Bronchial epithelial cell (primary cell): Measurements from ENCODE around the gene RHBDL2. TPM values are rescaled to one million over a fixed set of nuclear protein-coding genes. Genes with fewer than 3 reads are reported as not detected.
A peak's percentile ranks its signal among the peaks of the same experiment; 100 is the strongest.
"Not testable (repeated sequence)": the region's sequence is repeated elsewhere in the genome, so short reads cannot be mapped to it uniquely, and the experiment has no call there.

Source experiments
- DNase-seq: peaks from one replicate; pipeline ENCODE4 v3.0.0-alpha.2; 2010; ENCODE audit warnings: low read depth
- FAIRE-seq: peaks from 2 replicates; lab custom pipeline; 2011; peaks lifted over from hg19 to GRCh38; lab: Jason Lieb, UNC
- H3K27me3 ChIP-seq: 2 replicates; pipeline ENCODE4 v1.5.1; 2011; ENCODE audit warnings: low read length; ENCODE audit not compliant: control insufficient read depth, insufficient read depth
- H3K36me3 ChIP-seq: 2 replicates; pipeline ENCODE4 v1.5.1; 2011; ENCODE audit warnings: low read length; ENCODE audit not compliant: control insufficient read depth, insufficient read depth
- H3K4me3 ChIP-seq: 2 replicates; pipeline ENCODE4 v1.5.1; 2011; ENCODE audit warnings: mild to moderate bottlenecking, low read depth, low read length, control low read depth
- CTCF ChIP-seq: IDR thresholded peaks from 2 replicates; pipeline ENCODE4 v1.5.1; 2011; ENCODE audit warnings: mild to moderate bottlenecking, moderate library complexity, low read length, control low read depth, inconsistent platforms; ENCODE audit not compliant: insufficient read depth, severe bottlenecking
- total RNA-seq: library from RNA; depleted of rRNA; stranded (reverse); fragments of >200 nt; gene quantifications from 2 replicates; pipeline ENCODE4 v1.2.1, GENCODE V29; 2014

The RHBDL2 gene
- 5.0 and 18.7 TPM in 2 replicates for total RNA-seq

- no peaks in the 10 kb centered on the region for H3K27me3 ChIP-seq
- peak; percentile 76 for DNase-seq
- FAIRE-seq: no peak
Measured at GRCh38 chr1:38941527-38942019, at the start of gene RHBDL2. RHBDL2 (minus strand) TSS chr1:38941830; CDS start chr1:38919212, 22,618 bp downstream.

GRCh38 chr1:38990738-38991637 lies 49.4 kb upstream of the RHBDL2 start, which contains the start of gene AKIRIN1:
AKIRIN1 (plus strand) TSS chr1:38991276; CDS start chr1:38991381, 105 bp downstream.
- TF ChIP-seq CTCF: no peak
- FAIRE-seq (no peak), DNase-seq (peak; percentile 79)
- no peaks in the 10 kb centered on the region for H3K27me3 ChIP-seq
- H3K4me3 ChIP-seq: peak within 1 kb of the TSS; percentile 82
- no peaks in the 10 kb centered on the region for H3K36me3 ChIP-seq

More at GRCh38 chr1:38941527-38942019, at the start of gene RHBDL2:
- Histone ChIP-seq H3K36me3 (peaks cover 2% of the 10 kb centered on the region), H3K4me3 (peak within 1 kb of the TSS; percentile 91)
- no peak for TF ChIP-seq CTCF

- peak overlapping the region; percentile 82 for H3K4me3 ChIP-seq
- H3K36me3 ChIP-seq: no peaks in the 10 kb centered on the region
- TF ChIP-seq CTCF: no peak
- no peaks in the 10 kb centered on the region for H3K27me3 ChIP-seq
- FAIRE-seq: no peak
- DNase-seq: peak; percentile 26
Measured at GRCh38 chr1:38990386-38990737, 48.7 kb upstream of the RHBDL2 start.

GRCh38 chr1:38989979-38990378 lies 48.3 kb upstream of the RHBDL2 start:
- FAIRE-seq (no peak), DNase-seq (no peak)
- Histone ChIP-seq H3K27me3 (no peaks in the 10 kb centered on the region), H3K4me3 (no peak overlapping the region), H3K36me3 (no peaks in the 10 kb centered on the region)
- no peak for TF ChIP-seq CTCF

- not testable (repeated sequence) for H3K27me3 ChIP-seq, H3K36me3 ChIP-seq, H3K4me3 ChIP-seq, FAIRE-seq, DNase-seq
Measured at GRCh38 chr1:38979380-38979779, 37.8 kb upstream of the RHBDL2 start.

GRCh38 chr1:38978245-38978542 lies 36.6 kb upstream of the RHBDL2 start:
- not testable (repeated sequence) for H3K27me3 ChIP-seq, DNase-seq, H3K4me3 ChIP-seq, H3K36me3 ChIP-seq, FAIRE-seq

- H3K36me3 ChIP-seq, H3K27me3 ChIP-seq, FAIRE-seq, DNase-seq, H3K4me3 ChIP-seq: not testable (repeated sequence)
Measured at GRCh38 chr1:38977399-38978244, 36.0 kb upstream of the RHBDL2 start.
